Retinal pigment epithelial cell (primary cell): ENCODE data around the gene MRPS35.

ENCODE experiments used
- DNase-seq: peaks from one replicate; pipeline ENCODE4 v3.0.0-alpha.2; 2010; ENCODE audit warnings: low read depth
- H3K4me3 ChIP-seq: 2 replicates; pipeline ENCODE4 v1.5.1; 2011; ENCODE audit warnings: mild to moderate bottlenecking, low read length, control low read depth, moderate library complexity
- CTCF ChIP-seq: conservative IDR thresholded peaks from 2 replicates; pipeline ENCODE4 v1.5.1; 2011; ENCODE audit warnings: low read depth, low read length, control low read depth, inconsistent platforms

MRPS35 gene

GRCh38 chr12:27674989-27675388, 35.6 kb upstream of the MRPS35 start:
- no peak overlapping the region for H3K4me3 ChIP-seq
- DNase-seq: no peak
- TF ChIP-seq CTCF: no peak

- H3K4me3 ChIP-seq: no peak overlapping the region
- TF ChIP-seq CTCF: no peak
- no peak for DNase-seq
These were observed 30.0 kb upstream of the MRPS35 start for GRCh38 chr12:27680619-27681018.

- H3K4me3 ChIP-seq: no peak overlapping the region
- no peak for TF ChIP-seq CTCF
- no peak for DNase-seq
These were observed 28.1 kb upstream of the MRPS35 start for GRCh38 chr12:27682534-27682933.

- no peak for TF ChIP-seq CTCF
- no peak for DNase-seq
- H3K4me3 ChIP-seq: no peak overlapping the region
These were observed 25.4 kb upstream of the MRPS35 start for GRCh38 chr12:27685274-27685673.

GRCh38 chr12:27686147-27686546, 24.5 kb upstream of the MRPS35 start:
- DNase-seq: no peak
- H3K4me3 ChIP-seq: no peak overlapping the region
- TF ChIP-seq CTCF: no peak

- TF ChIP-seq CTCF: no peak
- H3K4me3 ChIP-seq: no peak overlapping the region
- DNase-seq: no peak
These were observed 22.0 kb upstream of the MRPS35 start for GRCh38 chr12:27688671-27689070.

- no peak for DNase-seq
- no peak overlapping the region for H3K4me3 ChIP-seq
- no peak for TF ChIP-seq CTCF
These were observed 21.0 kb upstream of the MRPS35 start for GRCh38 chr12:27689558-27690180.
